Measurements from ENCODE around the gene HSF2BP.
"Not testable (repeated sequence)": the region's sequence is repeated elsewhere in the genome, so short reads cannot be mapped to it uniquely, and the experiment has no call there.

HSF2BP gene

DNA sequence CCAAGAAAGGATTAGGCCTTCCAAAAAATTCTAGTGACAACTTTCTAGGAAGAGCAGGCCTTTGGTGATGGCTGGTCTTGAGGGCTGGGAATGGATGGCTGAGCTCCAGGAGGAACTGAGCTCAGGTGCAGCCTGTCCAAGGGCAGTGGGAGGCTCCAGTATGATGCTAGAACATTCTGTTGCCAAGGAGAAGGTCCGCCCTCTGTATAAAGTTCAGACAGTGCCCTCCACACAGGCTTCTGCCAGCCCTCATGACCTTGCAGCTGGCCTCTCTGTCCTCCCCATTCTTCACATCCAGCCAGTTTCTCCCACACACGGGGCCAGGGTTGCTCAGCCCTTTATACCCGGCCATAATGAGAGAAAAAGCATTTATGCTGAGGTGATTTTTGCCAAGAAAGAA is 146.3 kb downstream of the HSF2BP start:
- not testable (repeated sequence) for DNase-seq

DNA sequence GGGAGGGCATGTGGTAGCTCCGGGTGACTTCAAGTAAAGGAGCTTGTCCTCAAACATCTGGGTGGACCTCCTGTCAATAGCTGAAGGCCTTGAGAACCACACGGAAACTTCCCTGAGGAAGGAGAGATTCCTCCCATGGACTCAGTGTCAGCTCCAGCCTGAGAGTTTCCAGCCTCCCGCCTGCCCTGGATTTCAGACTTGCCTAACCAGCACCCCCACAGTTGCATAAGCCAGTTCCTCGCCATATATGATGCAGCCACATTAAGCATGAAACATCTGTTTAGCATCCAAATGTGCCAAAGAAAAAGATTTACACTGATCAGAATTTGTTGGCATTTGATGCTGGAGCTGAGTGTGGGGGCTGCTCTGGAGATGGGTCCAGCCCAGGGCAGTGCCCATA is 148.1 kb downstream of the HSF2BP start:
- DNase-seq = not testable (repeated sequence)

DNA sequence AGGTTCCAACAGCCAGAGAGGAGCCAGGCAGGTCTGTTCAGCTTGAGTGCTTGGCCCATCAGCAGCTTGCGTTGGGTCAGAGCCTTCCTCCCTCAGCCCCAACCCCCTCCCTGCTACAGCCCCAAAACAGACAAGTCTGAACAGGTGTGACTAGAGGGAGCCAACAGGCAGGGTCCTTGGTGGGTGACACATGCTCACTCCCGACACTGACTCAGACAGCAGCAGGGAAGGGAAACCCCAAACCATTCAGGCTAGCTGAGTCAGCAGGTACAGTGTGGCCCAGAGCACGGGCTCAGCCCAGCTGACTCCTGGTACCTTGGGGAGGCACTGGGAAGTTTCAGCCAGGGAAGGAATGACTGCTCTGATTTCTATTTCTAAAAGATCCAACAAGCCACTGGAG is 148.6 kb downstream of the HSF2BP start:
- not testable (repeated sequence) for DNase-seq

- DNase-seq = not testable (repeated sequence)
Measured at GRCh38 chr21:43503892-43504291, 155.4 kb downstream of the HSF2BP start.

- not testable (repeated sequence) for DNase-seq
Measured at GRCh38 chr21:43503075-43503750, 156.1 kb downstream of the HSF2BP start.

DNA sequence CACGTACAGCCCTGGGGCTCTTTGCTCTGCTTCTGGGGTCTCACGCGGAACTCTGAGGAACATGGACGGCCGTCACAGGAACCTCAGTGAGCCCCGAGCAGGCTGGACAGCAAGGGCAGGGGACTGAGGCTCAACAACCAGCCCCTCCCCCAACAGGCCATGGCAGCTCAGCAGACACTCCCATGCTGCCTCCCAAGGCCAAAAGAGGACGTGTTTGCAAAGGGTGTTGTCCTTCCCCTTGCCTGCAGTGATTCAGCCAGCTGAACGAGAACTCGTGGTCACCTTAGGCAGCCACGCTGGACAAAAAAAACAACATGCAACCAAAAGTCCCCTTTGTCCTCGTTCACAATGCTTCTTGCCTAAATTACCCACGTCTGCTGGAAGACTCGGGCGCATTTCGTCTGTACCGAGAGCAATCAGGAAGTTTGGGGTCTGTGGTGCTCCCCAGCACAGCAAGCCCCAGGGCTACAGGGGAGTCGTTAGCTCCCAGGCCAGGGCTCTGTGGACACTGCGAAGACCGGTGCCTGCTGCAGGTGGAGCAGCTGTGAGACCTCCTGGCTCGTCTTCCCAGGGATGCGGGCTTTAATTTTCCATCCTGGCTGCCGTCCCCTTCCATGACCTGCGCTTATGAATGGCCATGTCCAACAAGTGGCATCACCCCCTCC is 156.7 kb downstream of the HSF2BP start:
- not testable (repeated sequence) for DNase-seq

GRCh38 chr21:43498924-43499323 is 160.4 kb downstream of the HSF2BP start:
- not testable (repeated sequence) for DNase-seq

- not testable (repeated sequence) for DNase-seq
Measured at GRCh38 chr21:43498065-43498464, 161.2 kb downstream of the HSF2BP start.

DNA sequence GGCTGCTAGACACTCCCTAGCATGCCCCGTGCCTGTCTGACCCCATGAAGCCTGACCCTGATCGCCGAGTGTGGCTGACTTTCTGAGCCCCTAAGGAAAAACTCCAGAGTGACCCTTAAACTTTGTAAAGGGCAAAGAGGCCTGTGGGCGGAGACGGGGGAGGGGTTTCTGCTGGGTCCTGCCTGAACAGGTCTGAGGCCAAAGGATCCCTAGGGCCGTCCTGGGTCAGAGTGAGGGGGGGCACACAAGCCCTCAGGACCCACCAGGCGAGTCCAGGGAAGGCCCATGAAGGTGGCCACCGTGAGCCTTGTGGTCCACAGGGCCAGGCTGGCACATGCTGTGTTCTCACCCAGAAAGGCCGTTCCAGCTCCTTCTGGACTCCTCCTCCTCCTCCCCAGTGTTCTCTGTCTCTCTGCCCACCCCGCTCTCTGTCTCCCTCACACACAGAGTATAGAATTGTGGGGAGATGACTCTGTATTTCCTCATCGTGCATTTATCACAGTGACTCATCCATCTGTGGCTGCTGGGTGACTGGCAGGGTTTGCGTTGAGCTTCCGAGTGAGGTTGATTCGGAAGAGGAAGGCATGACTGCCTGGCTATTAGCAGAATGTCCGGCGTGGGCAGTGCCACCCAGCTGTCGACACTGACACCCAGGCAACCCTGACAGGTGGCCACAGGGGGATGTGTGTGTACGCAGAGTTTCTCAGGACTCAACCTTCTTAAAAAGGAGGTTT is 164.8 kb downstream of the HSF2BP start:
- DNase-seq = not testable (repeated sequence)

GRCh38 chr21:43493471-43493870 is 165.8 kb downstream of the HSF2BP start:
- not testable (repeated sequence) for DNase-seq

DNA sequence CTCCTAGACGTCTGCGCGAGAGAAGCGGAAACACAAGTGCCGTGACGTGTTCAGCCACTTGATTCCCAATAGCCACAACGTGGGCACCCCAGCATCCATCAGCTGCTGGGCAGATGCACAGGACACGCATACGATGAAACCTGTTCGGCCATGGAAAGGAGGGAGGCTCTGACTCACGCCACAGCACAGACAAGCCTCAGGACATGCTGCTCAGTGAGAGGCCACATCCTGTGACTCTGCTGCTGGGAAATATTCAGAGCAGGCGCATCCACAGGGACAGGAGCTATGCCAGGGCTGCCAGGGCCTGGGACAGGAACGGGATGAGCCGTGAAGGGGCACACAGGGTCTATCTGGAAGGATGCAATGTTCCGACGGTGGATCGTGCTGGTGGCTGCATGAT is 171.1 kb downstream of the HSF2BP start:
- not testable (repeated sequence) for DNase-seq

- DNase-seq = not testable (repeated sequence)
Measured at GRCh38 chr21:43486051-43486450, 173.2 kb downstream of the HSF2BP start.

- DNase-seq = not testable (repeated sequence)
Measured at GRCh38 chr21:43485016-43485415, 174.3 kb downstream of the HSF2BP start.

DNA sequence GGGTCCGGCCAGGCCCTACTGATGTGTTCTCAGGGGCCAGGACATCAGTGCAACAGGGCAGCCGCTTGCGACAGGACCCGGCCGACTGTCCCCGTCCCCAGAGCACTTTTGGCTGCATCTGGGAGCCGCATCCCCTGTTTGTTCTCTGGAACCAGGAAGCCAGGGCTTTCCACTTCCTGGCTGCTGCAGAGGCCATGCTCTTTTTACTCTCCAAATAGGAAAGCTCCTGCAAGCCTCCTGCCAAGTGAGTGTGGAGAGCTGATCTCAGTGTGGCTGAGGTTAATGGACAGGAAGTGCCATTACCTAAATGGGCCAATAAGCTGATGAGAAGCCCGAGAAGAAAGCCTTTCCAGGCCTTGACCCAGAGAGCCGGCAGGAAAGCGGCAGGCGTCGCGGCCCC is 180.1 kb downstream of the HSF2BP start:
- not testable (repeated sequence) for DNase-seq
